Measurements from ENCODE around the gene PHLPP1.

DNA sequence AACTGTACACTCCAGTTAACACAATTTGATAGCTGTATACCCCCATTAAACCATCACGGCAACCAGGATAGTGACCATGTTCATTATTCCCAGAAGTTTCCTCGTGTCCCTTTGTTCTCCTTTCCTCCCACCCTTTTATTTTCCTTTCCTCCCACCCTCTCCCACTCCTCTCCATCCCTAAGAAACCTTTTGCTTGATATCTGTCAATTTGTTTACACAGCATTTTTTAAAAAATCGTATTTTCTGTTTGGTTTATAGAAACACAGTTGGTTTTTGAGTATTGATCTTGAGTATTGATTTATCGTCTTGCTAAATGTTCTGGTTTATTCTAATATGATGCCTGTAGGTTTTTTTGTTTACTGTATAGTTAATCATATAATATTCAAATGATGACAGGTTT is 119.4 kb downstream of the PHLPP1 start:
- TF ChIP-seq, protein P1, sequence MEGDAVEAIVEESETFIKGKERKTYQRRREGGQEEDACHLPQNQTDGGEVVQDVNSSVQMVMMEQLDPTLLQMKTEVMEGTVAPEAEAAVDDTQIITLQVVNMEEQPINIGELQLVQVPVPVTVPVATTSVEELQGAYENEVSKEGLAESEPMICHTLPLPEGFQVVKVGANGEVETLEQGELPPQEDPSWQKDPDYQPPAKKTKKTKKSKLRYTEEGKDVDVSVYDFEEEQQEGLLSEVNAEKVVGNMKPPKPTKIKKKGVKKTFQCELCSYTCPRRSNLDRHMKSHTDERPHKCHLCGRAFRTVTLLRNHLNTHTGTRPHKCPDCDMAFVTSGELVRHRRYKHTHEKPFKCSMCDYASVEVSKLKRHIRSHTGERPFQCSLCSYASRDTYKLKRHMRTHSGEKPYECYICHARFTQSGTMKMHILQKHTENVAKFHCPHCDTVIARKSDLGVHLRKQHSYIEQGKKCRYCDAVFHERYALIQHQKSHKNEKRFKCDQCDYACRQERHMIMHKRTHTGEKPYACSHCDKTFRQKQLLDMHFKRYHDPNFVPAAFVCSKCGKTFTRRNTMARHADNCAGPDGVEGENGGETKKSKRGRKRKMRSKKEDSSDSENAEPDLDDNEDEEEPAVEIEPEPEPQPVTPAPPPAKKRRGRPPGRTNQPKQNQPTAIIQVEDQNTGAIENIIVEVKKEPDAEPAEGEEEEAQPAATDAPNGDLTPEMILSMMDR (IDR thresholded peaks at IDR 0.05) = no peak
- TF ChIP-seq POLR2A (IDR thresholded peaks at IDR 0.05) = no peak

All from upper lobe of left lung (tissue), 4 donors.